ENCODE measurements around the gene SUCLG1.

GRCh38 chr2:84472856-84473565 lies 13.9 kb upstream of the SUCLG1 start:
- TF ChIP-seq CTCF (IDR thresholded peaks at IDR 0.05; ENCODE audit: low read depth, low read length) (no peak), EZH2phosphoT487 (IDR thresholded peaks at IDR 0.05; ENCODE audit: low read depth) (no peak)
